CD8-positive, alpha-beta memory T cell (primary cell): Measurements from ENCODE around the gene SIRPD. TPM values are rescaled to one million over a fixed set of nuclear protein-coding genes. Genes with fewer than 3 reads are reported as not detected.

ENCODE experiments used
- CTCF ChIA-PET: fragments of 350-600 bp; sonication (Branson Sonifier 250); formaldehyde crosslinking; loops from one replicate; lab custom pipeline; 2021; ENCODE audit warnings: antibody characterized with exemption; lab: Charles Lee
- POLR2A ChIA-PET: fragments of 350-600 bp; sonication (Branson Sonifier 250); formaldehyde crosslinking; loops from one replicate; lab custom pipeline; 2021; ENCODE audit warnings: antibody characterized with exemption; lab: Charles Lee
- DNase-seq, 5 donors: peaks; one replicate each; pipeline versions ENCODE4 v3.0.0 to v3.0.0-alpha.2; 2020 to 2022; ENCODE audit warnings: mixed read lengths in 1 of 5
- H3K27ac ChIP-seq: one replicate; pipeline ENCODE4 v1.7.0; 2013; ENCODE audit warnings: low read depth, mild to moderate bottlenecking, low read length, moderate library complexity
- H3K27me3 ChIP-seq: 2 replicates; pipeline ENCODE4 v1.7.0; 2013; ENCODE audit warnings: low read length, mild to moderate bottlenecking; ENCODE audit not compliant: insufficient read depth, poor library complexity, severe bottlenecking
- H3K36me3 ChIP-seq: 2 replicates; pipeline ENCODE4 v1.7.0; 2013; ENCODE audit warnings: mild to moderate bottlenecking, low read length, moderate library complexity; ENCODE audit not compliant: insufficient read depth
- H3K4me1 ChIP-seq: 2 replicates; pipeline ENCODE4 v1.7.0; 2013; ENCODE audit warnings: mild to moderate bottlenecking, low read length, moderate library complexity; ENCODE audit not compliant: insufficient read depth
- H3K4me3 ChIP-seq: 2 replicates; pipeline ENCODE4 v1.7.0; 2013; ENCODE audit warnings: mild to moderate bottlenecking, low read length
- H3K9me3 ChIP-seq: 2 replicates; pipeline ENCODE4 v1.7.0; 2013; ENCODE audit warnings: mild to moderate bottlenecking, low read length
- H3K27ac Mint-ChIP-seq, 8 donors: one replicate each; pipeline ENCODE4 v1.8.0; 2020 to 2021; ENCODE audit warnings: mixed read lengths in 8 of 8, mild to moderate bottlenecking in 6 of 8, inconsistent platforms in 3 of 8, moderate library complexity in 3 of 8
- H3K27me3 Mint-ChIP-seq, 2 donors: one replicate each; pipeline ENCODE4 v1.8.0; 2020 to 2021; ENCODE audit warnings: mixed read lengths in 2 of 2, mild to moderate bottlenecking in 1 of 2, moderate library complexity in 1 of 2
- H3K36me3 Mint-ChIP-seq, 3 donors: one replicate each; pipeline ENCODE4 v1.8.0; 2020 to 2021; ENCODE audit warnings: mixed read lengths in 3 of 3, inconsistent platforms in 1 of 3, mild to moderate bottlenecking in 1 of 3
- H3K4me1 Mint-ChIP-seq, 3 donors: one replicate each; pipeline ENCODE4 v1.8.0; 2020 to 2021; ENCODE audit warnings: mixed read lengths in 3 of 3, inconsistent platforms in 1 of 3, mild to moderate bottlenecking in 1 of 3
- H3K4me3 Mint-ChIP-seq, 7 donors: one replicate each; pipeline ENCODE4 v1.8.0; 2020 to 2021; ENCODE audit warnings: mixed read lengths in 7 of 7, mild to moderate bottlenecking in 6 of 7, moderate library complexity in 4 of 7, inconsistent platforms in 2 of 7
- H3K9me3 Mint-ChIP-seq, 5 donors: one replicate each; pipeline ENCODE4 v1.8.0; 2020 to 2022; ENCODE audit warnings: mixed read lengths in 5 of 5, mild to moderate bottlenecking in 3 of 5, moderate library complexity in 2 of 5, inconsistent platforms in 1 of 5
- polyA plus RNA-seq: library from polyadenylated mRNA; unstranded; fragments of 300-500 nt; fragmentation: Illumina TruSeq; gene quantifications from one replicate; pipeline ENCODE4 v1.2.3, GENCODE V29; 2021
- total RNA-seq, 2 experiments: library from RNA; stranded (reverse); gene quantifications; one replicate each; pipeline ENCODE4 v1.2.3, GENCODE V29; 2021

SIRPD gene
- total and polyA plus RNA-seq, 3 experiments from 2014 or later: not detected

DNA sequence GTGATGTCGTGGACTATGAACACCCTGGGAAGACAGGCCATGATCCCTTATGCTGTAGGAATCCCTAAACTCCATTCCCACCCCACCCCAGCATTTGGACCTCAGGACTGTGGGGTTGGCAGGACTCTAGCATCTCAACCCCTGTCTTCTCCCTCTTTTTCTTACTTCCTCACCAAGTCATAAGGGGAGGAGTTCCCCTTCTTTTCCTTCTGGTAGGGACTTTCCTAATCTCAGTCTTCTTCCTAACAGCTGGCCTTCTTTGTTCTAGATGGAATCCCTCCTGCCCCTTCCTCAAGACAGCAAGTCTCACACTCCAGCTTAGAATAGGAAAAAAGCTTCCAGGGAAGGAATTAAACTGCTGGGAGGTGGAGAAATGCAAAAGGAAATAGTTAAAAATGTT is 64.0 kb downstream of the SIRPD start:
- peaks cover 26 to 65% of the 10 kb centered on the region in 2 donors for H3K27me3 Mint-ChIP-seq
- CTCF ChIA-PET: interaction anchor here (1.0 kb wide), 1 partner anchor 10 kb away, joined by 5 read pairs; no protein-coding TSS in a partner anchor

DNA sequence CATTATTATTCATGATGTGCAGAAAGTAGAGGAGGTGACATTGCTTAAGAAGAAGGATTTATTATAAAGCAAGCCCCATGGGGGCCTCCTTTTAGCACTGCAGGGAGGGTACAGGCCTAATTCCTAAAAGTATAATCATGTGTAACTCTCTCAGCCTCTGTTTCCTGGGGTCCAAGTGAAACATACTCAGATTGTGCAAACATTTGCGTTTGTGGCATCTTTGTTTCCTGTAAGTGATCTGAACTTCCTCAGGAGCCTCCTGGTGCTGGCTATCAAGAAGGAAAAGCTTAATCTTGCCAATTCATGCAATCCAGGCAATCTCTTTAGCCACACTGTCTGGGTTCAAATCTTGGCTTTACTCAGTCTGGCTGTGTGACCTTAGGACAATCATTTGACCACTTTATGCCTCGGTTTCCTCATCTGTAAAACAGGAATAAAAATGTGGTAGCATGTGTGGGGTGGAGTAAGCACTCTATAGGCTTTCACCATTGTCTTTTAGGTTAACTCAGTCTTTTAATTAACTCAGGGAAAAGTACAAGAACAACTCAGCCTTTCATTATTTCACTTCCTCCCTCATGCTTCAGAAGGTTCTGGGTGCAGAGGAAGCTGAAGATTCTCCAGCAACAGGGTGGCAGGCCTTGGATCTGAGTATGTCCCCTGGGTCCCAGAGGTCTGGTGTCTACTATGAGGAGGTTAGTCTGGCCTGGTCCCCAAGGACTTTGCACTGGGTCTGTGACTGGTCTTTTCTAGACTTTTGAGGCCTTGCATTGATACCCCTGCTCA is 65.5 kb downstream of the SIRPD start:
- no peaks in the 10 kb centered on the region for H3K27me3 ChIP-seq
- POLR2A ChIA-PET: no interaction called here
- Mint-ChIP-seq H3K36me3 (no peaks in the 10 kb centered on the region), H3K4me1 (no peaks in the 10 kb centered on the region), H3K9me3 (peaks cover 0 to 5% (median 0%) of the 10 kb centered on the region in 5 donors), H3K4me3 (no peak overlapping the region), H3K27ac (no peak overlapping the region), H3K27me3 (peaks cover 20 to 64% of the 10 kb centered on the region in 2 donors)
- H3K36me3 ChIP-seq: no peaks in the 10 kb centered on the region
- CTCF ChIA-PET: interaction anchor here (1.3 kb wide), 1 partner anchor 12 kb away, joined by 6 read pairs; no protein-coding TSS in a partner anchor
- H3K4me1 ChIP-seq: no peaks in the 10 kb centered on the region
- no peaks in the 10 kb centered on the region for H3K9me3 ChIP-seq
- H3K4me3 ChIP-seq: no peak overlapping the region
- no peak overlapping the region for H3K27ac ChIP-seq
- DNase-seq: no peak

More for the DNA sequence above, 64.0 kb downstream of the SIRPD start:
- Histone ChIP-seq H3K9me3 (no peaks in the 10 kb centered on the region), H3K27me3 (no peaks in the 10 kb centered on the region), H3K4me1 (no peaks in the 10 kb centered on the region), H3K36me3 (no peaks in the 10 kb centered on the region), H3K27ac (no peak overlapping the region), H3K4me3 (no peak overlapping the region)
- peaks cover 0 to 5% (median 3%) of the 10 kb centered on the region in 5 donors for H3K9me3 Mint-ChIP-seq
- no peaks in the 10 kb centered on the region for H3K4me1 Mint-ChIP-seq
- no peak for DNase-seq
- H3K4me3 Mint-ChIP-seq: no peak overlapping the region
- POLR2A ChIA-PET: no interaction called here
- H3K27ac Mint-ChIP-seq: no peak overlapping the region
- peaks cover 0 to 4% (median 0%) of the 10 kb centered on the region in 3 donors for H3K36me3 Mint-ChIP-seq

DNA sequence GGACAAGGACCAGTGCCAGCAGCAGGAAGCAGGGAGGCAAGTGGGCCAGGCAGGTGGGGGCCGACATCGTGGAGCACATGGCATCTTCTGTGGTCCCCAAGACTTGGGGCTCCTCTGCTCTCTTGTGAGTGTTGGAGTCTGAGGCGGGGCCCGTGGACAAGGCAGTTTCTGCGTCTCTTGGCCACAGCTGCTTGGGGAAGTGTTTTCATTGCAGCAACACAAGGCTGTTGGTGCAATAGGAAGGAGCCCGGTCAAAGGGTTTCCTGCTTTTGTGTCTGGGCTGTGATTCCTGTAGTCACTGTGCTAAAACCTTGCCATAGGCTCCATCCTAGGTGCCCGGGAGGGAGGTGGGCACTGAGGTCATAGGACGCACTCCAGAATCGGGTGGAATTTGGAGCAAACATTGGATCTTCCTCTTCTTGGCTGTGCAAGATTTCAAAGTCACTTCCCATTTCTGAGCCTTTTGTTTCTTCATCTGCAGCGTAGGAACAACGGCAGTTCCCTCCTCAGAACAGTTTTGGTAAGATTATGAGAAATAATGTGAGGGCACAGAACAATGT is 66.1 kb downstream of the SIRPD start, which contains the start of gene SIRPB2:
TSS of gene SIRPB2 (minus strand) at position 140 of the 560 bp plus-strand sequence. CDS start at position 79, 61 bp downstream.
- ChIA-PET POLR2A (no interaction called here), CTCF (no interaction called here)
- no peak within 1 kb of the TSS for H3K27ac ChIP-seq

DNA sequence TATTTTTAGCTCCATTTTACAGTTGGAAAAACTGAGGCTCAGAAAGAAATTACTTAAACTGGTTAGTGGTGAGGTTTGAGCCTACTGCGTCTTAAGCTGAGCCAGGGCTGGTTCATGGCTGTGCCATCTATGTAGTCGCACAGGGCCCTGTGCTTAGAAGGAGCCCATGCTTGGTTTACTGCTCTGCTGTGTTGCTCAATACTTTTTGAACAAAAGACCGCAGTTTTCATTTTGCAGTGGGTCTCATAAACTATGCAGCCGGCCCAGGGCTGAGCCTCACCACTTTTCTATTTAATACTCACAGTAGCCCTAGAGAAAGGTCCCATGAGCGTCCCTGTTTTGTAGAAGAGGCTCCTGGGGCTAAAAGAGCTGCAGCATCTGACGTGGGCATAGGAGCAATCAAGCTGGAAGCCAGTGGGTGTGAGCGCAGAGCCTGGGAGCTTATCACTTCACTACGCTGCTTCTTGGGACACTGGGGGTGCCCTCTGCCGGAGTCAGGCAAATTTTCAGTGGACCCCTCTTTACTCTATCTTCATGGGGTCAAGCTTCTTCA is 66.8 kb downstream of the SIRPD start:
- Histone ChIP-seq H3K27me3 (no peaks in the 10 kb centered on the region), H3K4me3 (no peak overlapping the region), H3K9me3 (no peaks in the 10 kb centered on the region), H3K27ac (no peak overlapping the region), H3K36me3 (no peaks in the 10 kb centered on the region), H3K4me1 (no peaks in the 10 kb centered on the region)
- H3K27me3 Mint-ChIP-seq: peaks cover 18 to 60% of the 10 kb centered on the region in 2 donors
- H3K27ac Mint-ChIP-seq: peak overlapping the region in 1 of 8 donors; percentile 44
- ChIA-PET POLR2A (no interaction called here), CTCF (interaction anchor here (0.9 kb wide), 1 partner anchor 12 kb away, joined by 3 read pairs; no protein-coding TSS in a partner anchor)
- no peaks in the 10 kb centered on the region for H3K36me3 Mint-ChIP-seq
- H3K4me1 Mint-ChIP-seq: no peaks in the 10 kb centered on the region
- peaks cover 0 to 5% (median 0%) of the 10 kb centered on the region in 5 donors for H3K9me3 Mint-ChIP-seq
- H3K4me3 Mint-ChIP-seq: no peak overlapping the region
- DNase-seq: no peak

More for the DNA sequence above, 66.1 kb downstream of the SIRPD start, which contains the start of gene SIRPB2:
- Histone ChIP-seq H3K4me1 (no peaks in the 10 kb centered on the region), H3K27me3 (no peaks in the 10 kb centered on the region), H3K4me3 (no peak within 1 kb of the TSS), H3K36me3 (no peaks in the 10 kb centered on the region), H3K9me3 (no peaks in the 10 kb centered on the region)
- Mint-ChIP-seq H3K4me1 (no peaks in the 10 kb centered on the region), H3K27me3 (peaks cover 18 to 60% of the 10 kb centered on the region in 2 donors), H3K36me3 (no peaks in the 10 kb centered on the region), H3K27ac (peak within 1 kb of the TSS in 1 of 8 donors; percentile 44), H3K9me3 (peaks cover 0 to 5% (median 0%) of the 10 kb centered on the region in 5 donors), H3K4me3 (no peak within 1 kb of the TSS)
- DNase-seq: no peak

DNA sequence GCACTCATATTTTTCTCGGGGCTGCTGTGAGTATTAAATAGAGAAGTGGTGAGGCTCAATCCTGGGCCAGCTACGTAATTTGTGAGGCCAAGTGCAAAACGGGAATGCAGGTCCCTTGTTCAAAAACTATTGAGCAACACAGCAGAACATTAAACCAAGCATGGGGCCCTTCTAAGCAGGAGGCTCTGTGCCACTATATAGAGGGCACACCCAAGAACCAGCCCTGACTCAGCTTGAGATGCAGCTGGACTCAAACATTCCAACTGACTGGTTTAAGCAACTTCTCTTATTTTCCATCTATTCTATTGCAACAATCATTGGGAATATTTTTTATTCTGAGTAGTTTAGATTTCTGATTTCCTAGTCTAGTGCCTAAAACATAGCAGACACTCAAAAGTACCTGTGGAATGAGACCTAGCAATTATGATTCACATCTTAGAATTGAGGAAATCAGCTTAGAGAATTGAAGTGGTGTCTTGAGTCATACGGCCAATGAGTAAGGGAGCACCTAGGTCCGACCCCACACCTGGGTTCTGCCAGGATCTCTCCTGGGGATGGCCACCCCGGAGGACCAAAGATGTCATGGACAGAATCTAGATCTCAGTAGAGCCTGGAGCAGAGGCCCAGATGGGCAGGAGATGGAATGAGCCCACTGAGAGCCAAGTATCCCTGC is 67.6 kb downstream of the SIRPD start:
- CTCF ChIA-PET: interaction anchor here (0.9 to 1.5 kb wide), 2 partner anchors 13 to 14 kb away, joined by 3 to 4 read pairs; no protein-coding TSS in a partner anchor
- H3K4me3 ChIP-seq: no peak overlapping the region
- no peak overlapping the region for H3K27ac ChIP-seq
- Mint-ChIP-seq H3K9me3 (peaks cover 0 to 5% (median 0%) of the 10 kb centered on the region in 5 donors), H3K4me3 (no peak overlapping the region), H3K27ac (no peak overlapping the region), H3K27me3 (peaks cover 14 to 63% of the 10 kb centered on the region in 2 donors), H3K4me1 (no peaks in the 10 kb centered on the region), H3K36me3 (no peaks in the 10 kb centered on the region)
- no peak for DNase-seq
- no peaks in the 10 kb centered on the region for H3K9me3 ChIP-seq
- H3K4me1 ChIP-seq: no peaks in the 10 kb centered on the region
- H3K27me3 ChIP-seq: no peaks in the 10 kb centered on the region
- H3K36me3 ChIP-seq: no peaks in the 10 kb centered on the region
- POLR2A ChIA-PET: no interaction called here

DNA sequence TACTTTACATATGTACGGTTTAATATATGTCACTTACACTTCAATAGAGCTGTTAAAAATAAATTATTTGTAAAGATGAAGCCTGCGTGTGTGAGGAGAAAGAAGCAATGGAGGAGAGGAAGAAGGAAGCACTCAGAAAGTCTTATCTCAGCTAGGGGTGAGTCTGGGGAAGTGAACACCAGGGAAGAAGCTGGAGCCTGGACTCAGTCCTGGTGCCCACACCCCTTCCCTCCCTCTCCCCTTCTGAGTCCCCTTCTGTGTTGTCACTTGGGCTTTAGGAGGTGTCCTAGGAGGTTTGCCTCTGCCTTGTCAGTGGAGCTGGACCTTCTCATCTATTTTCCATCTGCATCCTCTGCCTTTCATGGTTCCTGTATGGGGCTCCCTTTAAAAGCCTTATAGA is 68.2 kb downstream of the SIRPD start:
- Mint-ChIP-seq H3K4me1 (no peaks in the 10 kb centered on the region), H3K27ac (no peak overlapping the region), H3K4me3 (no peak overlapping the region), H3K36me3 (no peaks in the 10 kb centered on the region), H3K27me3 (peaks cover 16 to 66% of the 10 kb centered on the region in 2 donors), H3K9me3 (peaks cover 0 to 5% (median 0%) of the 10 kb centered on the region in 5 donors)
- Histone ChIP-seq H3K27ac (no peak overlapping the region), H3K4me1 (no peaks in the 10 kb centered on the region), H3K36me3 (no peaks in the 10 kb centered on the region), H3K27me3 (no peaks in the 10 kb centered on the region), H3K9me3 (no peaks in the 10 kb centered on the region), H3K4me3 (no peak overlapping the region)
- DNase-seq: no peak
- POLR2A ChIA-PET: no interaction called here
- CTCF ChIA-PET: interaction anchor here (1.5 kb wide), 1 partner anchor 15 kb away, joined by 4 read pairs; no protein-coding TSS in a partner anchor

DNA sequence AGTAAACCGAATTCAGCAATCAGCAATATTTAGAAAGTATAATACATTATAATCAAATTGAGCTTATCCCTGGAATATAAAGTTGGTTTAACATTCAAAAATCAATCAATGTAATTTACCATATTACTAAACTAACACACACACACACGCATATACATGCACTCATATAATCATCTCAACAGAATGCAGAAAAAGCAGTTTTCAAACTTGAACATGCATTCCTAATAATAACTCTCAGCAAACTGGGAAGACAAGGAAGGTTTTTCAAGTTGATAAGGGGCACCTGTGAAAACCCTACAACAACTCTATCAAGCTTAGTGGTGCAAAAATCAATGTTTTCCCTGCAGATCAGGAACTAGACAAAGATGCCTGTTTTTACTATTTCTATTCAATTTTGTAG is 70.9 kb downstream of the SIRPD start:
- Mint-ChIP-seq H3K27ac (no peak overlapping the region), H3K36me3 (no peaks in the 10 kb centered on the region), H3K27me3 (peaks cover 32 to 79% of the 10 kb centered on the region in 2 donors), H3K4me1 (no peaks in the 10 kb centered on the region), H3K4me3 (no peak overlapping the region), H3K9me3 (peaks cover 0 to 5% (median 0%) of the 10 kb centered on the region in 5 donors)
- Histone ChIP-seq H3K9me3 (no peaks in the 10 kb centered on the region), H3K27me3 (peaks cover 7% of the 10 kb centered on the region), H3K27ac (no peak overlapping the region), H3K36me3 (no peaks in the 10 kb centered on the region), H3K4me1 (no peaks in the 10 kb centered on the region), H3K4me3 (no peak overlapping the region)
- POLR2A ChIA-PET: no interaction called here
- DNase-seq: no peak
- CTCF ChIA-PET: no interaction called here
